ENCODE data around the gene OPN5.

OPN5 gene

GRCh38 chr6:47789553-47789952 lies 7.7 kb downstream of the OPN5 start:
- TF ChIP-seq CTCF (conservative IDR thresholded peaks at IDR 0.05): no peak
- H3K27ac ChIP-seq: no peak overlapping the region

GRCh38 chr6:47792216-47792733 lies 10.4 kb downstream of the OPN5 start:
- no peak for TF ChIP-seq CTCF (conservative IDR thresholded peaks at IDR 0.05)
- H3K27ac ChIP-seq: no peak overlapping the region

- H3K27ac ChIP-seq: no peak overlapping the region
- TF ChIP-seq CTCF (conservative IDR thresholded peaks at IDR 0.05): no peak
These were observed 12.8 kb downstream of the OPN5 start for GRCh38 chr6:47794577-47795135.

GRCh38 chr6:47801984-47802383 lies 20.2 kb downstream of the OPN5 start:
- no peak overlapping the region for H3K27ac ChIP-seq
- no peak for TF ChIP-seq CTCF (conservative IDR thresholded peaks at IDR 0.05)

- no peak for TF ChIP-seq CTCF (conservative IDR thresholded peaks at IDR 0.05)
- no peak overlapping the region for H3K27ac ChIP-seq
These were observed 23.0 kb downstream of the OPN5 start for GRCh38 chr6:47804821-47805220.

GRCh38 chr6:47809873-47810272 lies 28.0 kb downstream of the OPN5 start:
- H3K27ac ChIP-seq: no peak overlapping the region

GRCh38 chr6:47810885-47811284 lies 29.1 kb downstream of the OPN5 start:
- no peak for TF ChIP-seq CTCF (conservative IDR thresholded peaks at IDR 0.05)

More at GRCh38 chr6:47809873-47810272, 28.0 kb downstream of the OPN5 start:
- no peak for TF ChIP-seq CTCF (conservative IDR thresholded peaks at IDR 0.05)

More at GRCh38 chr6:47810885-47811284, 29.1 kb downstream of the OPN5 start:
- H3K27ac ChIP-seq: no peak overlapping the region
